H9 (cell line): Measurements from ENCODE around the gene DOCK10. TPM values are rescaled to one million over a fixed set of nuclear protein-coding genes. Genes with fewer than 3 reads are reported as not detected.
"Not testable (repeated sequence)": the region's sequence is repeated elsewhere in the genome, so short reads cannot be mapped to it uniquely, and the experiment has no call there.

ENCODE experiments used
- DNase-seq: peaks from one replicate; pipeline ENCODE4 v3.0.0-alpha.2; 2017
- H2AFZ ChIP-seq: one replicate; pipeline ENCODE4 v1.6.1; 2013; ENCODE audit warnings: mild to moderate bottlenecking, low read length, control low read depth, moderate library complexity
- H2AK5ac ChIP-seq: 2 replicates; pipeline ENCODE4 v1.6.1; 2013; ENCODE audit warnings: low read length, control low read depth, mixed read lengths; ENCODE audit not compliant: insufficient read length
- H2BK120ac ChIP-seq: one replicate; pipeline ENCODE4 v1.6.1; 2013; ENCODE audit warnings: low read depth, mild to moderate bottlenecking, low read length, control low read depth, inconsistent platforms; ENCODE audit not compliant: poor library complexity, severe bottlenecking
- H2BK12ac ChIP-seq: 2 replicates; pipeline ENCODE4 v1.6.1; 2013; ENCODE audit warnings: low read length, control low read depth, mixed read lengths, low read depth; ENCODE audit not compliant: insufficient read length
- H2BK15ac ChIP-seq: 2 replicates; pipeline ENCODE4 v1.6.1; 2013; ENCODE audit warnings: low read depth, low read length, control low read depth
- H2BK20ac ChIP-seq: one replicate; pipeline ENCODE4 v1.6.1; 2013; ENCODE audit warnings: low read depth, mild to moderate bottlenecking, low read length, control low read depth, inconsistent platforms; ENCODE audit not compliant: poor library complexity, severe bottlenecking
- H2BK5ac ChIP-seq: 2 replicates; pipeline ENCODE4 v1.6.1; 2013; ENCODE audit warnings: low read length, control low read depth, mixed read lengths; ENCODE audit not compliant: insufficient read length
- H3K14ac ChIP-seq: 2 replicates; pipeline ENCODE4 v1.6.1; 2013; ENCODE audit warnings: low read length, control low read depth; ENCODE audit not compliant: insufficient read depth
- H3K18ac ChIP-seq: 2 replicates; pipeline ENCODE4 v1.6.1; 2013; ENCODE audit warnings: low read depth, mild to moderate bottlenecking, mixed read lengths, low read length, control low read depth; ENCODE audit not compliant: insufficient read length
- H3K23ac ChIP-seq: 2 replicates; pipeline ENCODE4 v1.6.1; 2013; ENCODE audit warnings: low read length, control low read depth, mixed read lengths, low read depth; ENCODE audit not compliant: insufficient read length
- H3K23me2 ChIP-seq: 2 replicates; pipeline ENCODE4 v1.6.1; 2013; ENCODE audit warnings: low read depth, mild to moderate bottlenecking, mixed read lengths, low read length, control low read depth; ENCODE audit not compliant: insufficient read length, poor library complexity, severe bottlenecking
- H3K27ac ChIP-seq: 2 replicates; pipeline ENCODE4 v1.5.1; 2013; ENCODE audit warnings: low read length, control low read depth, mixed read lengths, low read depth; ENCODE audit not compliant: insufficient read length
- H3K27me3 ChIP-seq: 2 replicates; pipeline ENCODE4 v1.6.1; 2013; ENCODE audit warnings: low read length, control low read depth, inconsistent platforms; ENCODE audit not compliant: insufficient read depth
- H3K4ac ChIP-seq: 2 replicates; pipeline ENCODE4 v1.6.1; 2013; ENCODE audit warnings: low read depth, mild to moderate bottlenecking, control low read depth, inconsistent platforms, low read length, moderate library complexity
- H3K4me1 ChIP-seq: 2 replicates; pipeline ENCODE4 v1.6.1; 2013; ENCODE audit warnings: low read length, control low read depth, inconsistent platforms; ENCODE audit not compliant: insufficient read depth
- H3K4me2 ChIP-seq: 2 replicates; pipeline ENCODE4 v1.6.1; 2013; ENCODE audit warnings: low read length, control low read depth, mixed read lengths; ENCODE audit not compliant: insufficient read length, insufficient read depth
- H3K56ac ChIP-seq: 2 replicates; pipeline ENCODE4 v1.6.1; 2013; ENCODE audit warnings: low read depth, mild to moderate bottlenecking, mixed read lengths, low read length, control low read depth; ENCODE audit not compliant: insufficient read length
- H3K79me1 ChIP-seq: 2 replicates; pipeline ENCODE4 v1.6.1; 2013; ENCODE audit warnings: low read depth, mild to moderate bottlenecking, moderate library complexity, low read length, control low read depth, inconsistent platforms; ENCODE audit not compliant: insufficient read depth, poor library complexity, severe bottlenecking
- H3K79me2 ChIP-seq: 2 replicates; pipeline ENCODE4 v1.6.1; 2013; ENCODE audit warnings: low read length, control low read depth, inconsistent platforms; ENCODE audit not compliant: insufficient read depth
- H3K9ac ChIP-seq: 2 replicates; pipeline ENCODE4 v1.6.1; 2013; ENCODE audit warnings: low read length, control low read depth, mixed read lengths; ENCODE audit not compliant: insufficient read length; ENCODE audit errors: extremely low read depth
- H3K9me3 ChIP-seq: one replicate; pipeline ENCODE4 v1.6.1; 2013; ENCODE audit warnings: low read depth, low read length, inconsistent platforms; ENCODE audit not compliant: control insufficient read depth
- H3T11ph ChIP-seq: one replicate; pipeline ENCODE4 v1.6.1; 2013; ENCODE audit warnings: mild to moderate bottlenecking, low read length, control low read depth, inconsistent platforms
- H4K20me1 ChIP-seq: one replicate; pipeline ENCODE4 v1.6.1; 2013; ENCODE audit not compliant: control insufficient read depth, insufficient read length, insufficient read depth
- H4K5ac ChIP-seq: 2 replicates; pipeline ENCODE4 v1.6.1; 2013; ENCODE audit warnings: low read depth, mild to moderate bottlenecking, mixed read lengths, low read length, control low read depth; ENCODE audit not compliant: insufficient read length
- H4K8ac ChIP-seq: replicated peaks from 2 replicates; pipeline ENCODE4 v1.6.1; 2013; ENCODE audit warnings: low read length, control low read depth, mixed read lengths, low read depth; ENCODE audit not compliant: insufficient read length
- H4K91ac ChIP-seq: 2 replicates; pipeline ENCODE4 v1.6.1; 2013; ENCODE audit warnings: low read depth, mild to moderate bottlenecking, moderate library complexity, mixed read lengths, low read length, control low read depth; ENCODE audit not compliant: insufficient read length
- H3K27ac Mint-ChIP-seq, 3 experiments: 2 replicates in 2 of 3; 3 replicates in 1 of 3; pipeline ENCODE4 v1.8.0; 2020 to 2021; ENCODE audit warnings: mixed read lengths in 3 of 3, mild to moderate bottlenecking in 1 of 3, moderate library complexity in 1 of 3
- H3K27me3 Mint-ChIP-seq: 2 replicates; pipeline ENCODE4 v1.8.0; 2021; ENCODE audit warnings: low read depth, mild to moderate bottlenecking, moderate library complexity, mixed read lengths
- H3K36me3 Mint-ChIP-seq, 3 experiments: 2 replicates in 2 of 3; 3 replicates in 1 of 3; pipeline ENCODE4 v1.8.0; 2020 to 2021; ENCODE audit warnings: low read depth in 3 of 3, mixed read lengths in 3 of 3; ENCODE audit not compliant: insufficient read depth in 1 of 3
- H3K4me1 Mint-ChIP-seq, 2 experiments: 2 replicates each; pipeline ENCODE4 v1.8.0; 2020; ENCODE audit warnings: mixed read lengths in 2 of 2
- H3K4me3 Mint-ChIP-seq, 2 experiments: 2 replicates in 1 of 2; 3 replicates in 1 of 2; pipeline ENCODE4 v1.8.0; 2020 to 2021; ENCODE audit warnings: mild to moderate bottlenecking in 2 of 2, mixed read lengths in 2 of 2, moderate library complexity in 1 of 2
- H3K9me3 Mint-ChIP-seq, 2 experiments: 2 replicates in 1 of 2; 3 replicates in 1 of 2; pipeline ENCODE4 v1.8.0; 2020; ENCODE audit warnings: mild to moderate bottlenecking in 2 of 2, mixed read lengths in 2 of 2, moderate library complexity in 1 of 2
- WGBS: extraction: QIAGEN DNeasy Blood & Tissue Kit; methylation state at CpG from one replicate; pipeline ENCODE4 v1.1.7; 2013; ENCODE audit warnings: missing lambda C conversion rate, low lambda C conversion rate, mixed read lengths; ENCODE audit not compliant: insufficient read length; ENCODE audit errors: extremely low coverage; 5-methylcytosine and 5-hydroxymethylcytosine counted together
- total RNA-seq: library from RNA; stranded (reverse); gene quantifications from 2 replicates; pipeline ENCODE4 v1.2.1, GENCODE V29; 2021
- TF ChIP-seq, protein P1 (sequence below): fragments of 200-600 bp; sonication (generic); conservative IDR thresholded peaks from 3 replicates; pipeline ENCODE4 v1.8.0; 2021; ENCODE audit warnings: antibody characterized with exemption, mild to moderate bottlenecking

The DOCK10 gene
- total RNA-seq, 1 experiment from 2014 or later = 0.79 TPM

DNA sequence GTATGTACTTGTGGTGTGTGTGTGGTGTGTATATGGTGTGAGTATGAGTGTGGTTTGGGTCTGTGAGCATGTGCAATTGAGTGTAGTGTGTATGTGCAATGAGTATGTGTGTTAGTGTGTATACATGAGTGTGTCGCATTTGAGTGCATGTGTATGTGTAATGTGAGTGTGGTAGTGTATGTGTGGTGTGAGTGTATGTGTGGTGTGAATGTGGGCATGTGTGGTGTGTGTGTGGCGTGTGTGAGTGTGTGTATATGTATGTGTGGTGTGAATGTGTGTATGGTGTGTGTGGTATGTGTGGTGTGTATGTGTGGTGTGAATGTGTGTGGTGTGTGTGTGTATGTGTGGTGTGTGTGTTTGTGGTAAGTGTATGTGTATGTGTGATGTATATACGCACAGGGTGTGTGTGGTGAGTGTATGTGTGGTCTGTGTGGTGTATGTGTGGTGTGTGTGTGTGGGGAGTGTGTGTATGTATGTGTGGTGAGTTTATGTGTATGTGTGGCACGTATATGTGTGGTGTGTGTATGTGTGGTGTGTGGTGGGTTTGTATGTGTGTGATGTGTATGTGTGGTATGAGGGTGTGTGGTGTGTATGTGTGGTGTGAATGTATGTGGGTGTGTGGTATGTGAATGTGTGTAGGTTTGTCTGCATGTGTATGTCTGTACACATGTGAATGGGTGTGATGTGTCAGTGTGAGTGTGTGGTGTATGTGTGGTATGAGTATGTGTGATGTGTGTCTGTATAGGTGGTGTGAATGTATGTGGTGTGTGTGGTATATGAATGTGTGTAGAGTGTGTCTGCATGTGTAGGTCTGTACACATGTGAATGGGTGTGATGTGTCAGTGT lies 123.4 kb downstream of the DOCK10 start:
- 100% methylated on average over 4 of the region's 4 CpGs for WGBS
- no peaks in the 10 kb centered on the region for H3K4me1 Mint-ChIP-seq
- H3T11ph ChIP-seq = no peak overlapping the region

DNA sequence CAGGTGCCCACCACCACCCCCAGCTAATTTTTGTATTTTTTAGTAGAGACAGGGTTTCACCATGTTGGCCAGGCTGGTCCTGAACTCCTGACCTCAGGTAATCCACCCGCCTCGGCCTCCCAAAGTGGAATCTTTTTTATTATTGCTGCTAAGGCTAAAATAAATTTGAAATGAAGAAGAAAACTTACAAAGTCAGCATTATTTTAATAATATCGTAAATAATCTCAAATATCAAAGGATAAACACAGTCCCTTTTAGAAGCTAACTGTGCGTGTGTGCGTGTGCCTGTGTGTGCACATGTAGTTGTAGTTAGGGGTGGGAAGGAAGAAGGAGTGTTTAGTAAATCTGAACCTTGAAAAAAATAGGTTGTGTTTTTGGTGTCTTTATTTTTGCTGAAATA lies 125.0 kb downstream of the DOCK10 start:
- H3K4me1 Mint-ChIP-seq, H3K23ac ChIP-seq, H3K4ac ChIP-seq, H4K91ac ChIP-seq, H3K4me1 ChIP-seq, H2AK5ac ChIP-seq, H2BK15ac ChIP-seq, H3T11ph ChIP-seq, H2AFZ ChIP-seq, H3K27ac ChIP-seq, H3K27me3 ChIP-seq, H3K4me2 ChIP-seq, H2BK5ac ChIP-seq, H3K9me3 Mint-ChIP-seq, H3K23me2 ChIP-seq, H3K79me2 ChIP-seq, H3K4me3 Mint-ChIP-seq, H3K9me3 ChIP-seq, H3K9ac ChIP-seq, H3K14ac ChIP-seq, H4K8ac ChIP-seq, H3K27ac Mint-ChIP-seq, H2BK12ac ChIP-seq, H3K18ac ChIP-seq, H3K36me3 Mint-ChIP-seq, H2BK120ac ChIP-seq, DNase-seq, H3K27me3 Mint-ChIP-seq, H4K5ac ChIP-seq, H3K79me1 ChIP-seq, H2BK20ac ChIP-seq, H4K20me1 ChIP-seq, H3K56ac ChIP-seq: not testable (repeated sequence)
- no CpG with 5 or more reads among the region's 5 CpGs for WGBS

More for the DNA sequence above, 123.4 kb downstream of the DOCK10 start:
- no peak overlapping the region for H2BK120ac ChIP-seq
- no peaks in the 10 kb centered on the region for H4K20me1 ChIP-seq
- H3K27ac ChIP-seq = no peak overlapping the region
- no peak overlapping the region for H3K18ac ChIP-seq
- no peak overlapping the region for H3K56ac ChIP-seq
- H3K79me1 ChIP-seq = no peaks in the 10 kb centered on the region
- no peaks in the 10 kb centered on the region for H3K4me1 ChIP-seq
- H3K23ac ChIP-seq = no peak overlapping the region
- H3K9me3 ChIP-seq = no peaks in the 10 kb centered on the region
- H3K4me2 ChIP-seq = no peak overlapping the region
- H3K23me2 ChIP-seq = no peaks in the 10 kb centered on the region
- no peak for DNase-seq
- Mint-ChIP-seq H3K4me3 (no peak overlapping the region), H3K9me3 (no peaks in the 10 kb centered on the region), H3K27ac (no peak overlapping the region), H3K27me3 (no peaks in the 10 kb centered on the region), H3K36me3 (no peaks in the 10 kb centered on the region)
- H4K8ac ChIP-seq = peak overlapping the region; percentile 4
- TF ChIP-seq, protein P1, sequence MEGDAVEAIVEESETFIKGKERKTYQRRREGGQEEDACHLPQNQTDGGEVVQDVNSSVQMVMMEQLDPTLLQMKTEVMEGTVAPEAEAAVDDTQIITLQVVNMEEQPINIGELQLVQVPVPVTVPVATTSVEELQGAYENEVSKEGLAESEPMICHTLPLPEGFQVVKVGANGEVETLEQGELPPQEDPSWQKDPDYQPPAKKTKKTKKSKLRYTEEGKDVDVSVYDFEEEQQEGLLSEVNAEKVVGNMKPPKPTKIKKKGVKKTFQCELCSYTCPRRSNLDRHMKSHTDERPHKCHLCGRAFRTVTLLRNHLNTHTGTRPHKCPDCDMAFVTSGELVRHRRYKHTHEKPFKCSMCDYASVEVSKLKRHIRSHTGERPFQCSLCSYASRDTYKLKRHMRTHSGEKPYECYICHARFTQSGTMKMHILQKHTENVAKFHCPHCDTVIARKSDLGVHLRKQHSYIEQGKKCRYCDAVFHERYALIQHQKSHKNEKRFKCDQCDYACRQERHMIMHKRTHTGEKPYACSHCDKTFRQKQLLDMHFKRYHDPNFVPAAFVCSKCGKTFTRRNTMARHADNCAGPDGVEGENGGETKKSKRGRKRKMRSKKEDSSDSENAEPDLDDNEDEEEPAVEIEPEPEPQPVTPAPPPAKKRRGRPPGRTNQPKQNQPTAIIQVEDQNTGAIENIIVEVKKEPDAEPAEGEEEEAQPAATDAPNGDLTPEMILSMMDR = no peak
- no peaks in the 10 kb centered on the region for H3K27me3 ChIP-seq
- no peak overlapping the region for H2AK5ac ChIP-seq
- H2BK5ac ChIP-seq = no peak overlapping the region
- H3K79me2 ChIP-seq = no peaks in the 10 kb centered on the region
- no peak overlapping the region for H3K4ac ChIP-seq
- no peak overlapping the region for H4K5ac ChIP-seq
- no peak overlapping the region for H2AFZ ChIP-seq
- no peak overlapping the region for H2BK15ac ChIP-seq
- no peak overlapping the region for H3K14ac ChIP-seq
- no peak overlapping the region for H2BK20ac ChIP-seq
- H2BK12ac ChIP-seq = no peak overlapping the region
- no peak overlapping the region for H3K9ac ChIP-seq
- H4K91ac ChIP-seq = no peak overlapping the region
